Tibial nerve (tissue), 4 donors: Measurements from ENCODE around the gene TFDP2. TPM values are rescaled to one million over a fixed set of nuclear protein-coding genes. Genes with fewer than 3 reads are reported as not detected.

ENCODE experiments used
- DNase-seq, 2 donors: peaks; one replicate each; pipeline ENCODE4 v3.0.0-alpha.2; 2019; ENCODE audit warnings: low spot score in 2 of 2
- H3K27ac ChIP-seq, 4 donors: fragments of 200-600 bp; sonication (generic) in 3 of 4; one replicate each; pipeline ENCODE4 v1.5.1; 2017 to 2019; ENCODE audit warnings: mild to moderate bottlenecking in 1 of 4
- H3K27me3 ChIP-seq, 2 donors: fragments of 200-600 bp; sonication (generic) in 1 of 2; one replicate each; pipeline versions ENCODE4 v1.5.1 to v1.6.0; 2017 to 2019
- H3K36me3 ChIP-seq, 3 donors: fragments of 200-600 bp; sonication (generic); one replicate each; pipeline ENCODE4 v1.5.1; 2018 to 2019
- H3K4me1 ChIP-seq, 4 donors: fragments of 200-600 bp; sonication (generic) in 3 of 4; one replicate each; pipeline ENCODE4 v1.5.1; 2017 to 2019
- H3K4me3 ChIP-seq, 4 donors: fragments of 200-600 bp; sonication (generic) in 3 of 4; one replicate each; pipeline ENCODE4 v1.5.1; 2017 to 2019; ENCODE audit warnings: mild to moderate bottlenecking in 1 of 4, moderate library complexity in 1 of 4
- H3K9me3 ChIP-seq, 4 donors: fragments of 200-600 bp; sonication (generic) in 3 of 4; one replicate each; pipeline ENCODE4 v1.5.1; 2017 to 2019
- CTCF ChIP-seq, 5 experiments: fragments of 200-600 bp in 3 of 5; fragments of 450-650 bp in 2 of 5; sonication (generic) in 3 of 5; IDR thresholded peaks; one replicate each; pipeline ENCODE4 v1.5.1; 2016 to 2019; ENCODE audit warnings: antibody characterized with exemption in 5 of 5, mild to moderate bottlenecking in 3 of 5, moderate library complexity in 2 of 5
- EP300 ChIP-seq, 2 donors: sonication (generic); formaldehyde crosslinking; IDR thresholded peaks; one replicate each; pipeline ENCODE4 v1.6.1; 2017; ENCODE audit warnings: antibody characterized with exemption in 2 of 2, mild to moderate bottlenecking in 1 of 2
- POLR2A ChIP-seq, 2 donors: fragments of 450-650 bp; IDR thresholded peaks; one replicate each; pipeline ENCODE4 v1.6.1; 2017; ENCODE audit warnings: antibody characterized with exemption in 2 of 2, mild to moderate bottlenecking in 2 of 2, moderate library complexity in 2 of 2
- WGBS, 2 donors: methylation state at CpG; one replicate each; pipeline ENCODE4 v1.1.5; 2018; 5-methylcytosine and 5-hydroxymethylcytosine counted together
- total RNA-seq, 4 donors: library from RNA; depleted of rRNA; stranded (reverse); fragments of >200 nt; gene quantifications; one replicate each; pipeline ENCODE4 v1.1.0, GENCODE V29; 2016

Gene TFDP2
- total RNA-seq, 4 donors from 2014 or later, result 30.0 to 95.7 (median 70.6) TPM

- H3K36me3 ChIP-seq, result peaks cover 0 to 10% (median 0%) of the 10 kb centered on the region in 3 donors
- no peak overlapping the region for H3K27ac ChIP-seq
- no peaks in the 10 kb centered on the region for H3K9me3 ChIP-seq
- no peak for TF ChIP-seq EP300 (IDR thresholded peaks at IDR 0.05)
- TF ChIP-seq CTCF (IDR thresholded peaks at IDR 0.05), result no peak
- no peak for TF ChIP-seq POLR2A (IDR thresholded peaks at IDR 0.05)
- no peaks in the 10 kb centered on the region for H3K27me3 ChIP-seq
- 40 to 48% methylated on average over 1 of the region's 1 CpG for WGBS, 2 donors
- H3K4me1 ChIP-seq, result no peaks in the 10 kb centered on the region
- no peak overlapping the region for H3K4me3 ChIP-seq
- DNase-seq, result no peak
These were observed 102.3 kb downstream of the TFDP2 start for GRCh38 chr3:142047021-142047369.

- Histone ChIP-seq H3K9me3 (no peaks in the 10 kb centered on the region), H3K27me3 (no peaks in the 10 kb centered on the region), H3K27ac (no peak overlapping the region), H3K36me3 (peaks cover 0 to 8% (median 0%) of the 10 kb centered on the region in 3 donors), H3K4me3 (no peak overlapping the region), H3K4me1 (no peaks in the 10 kb centered on the region)
- TF ChIP-seq CTCF (IDR thresholded peaks at IDR 0.05), result no peak
- TF ChIP-seq POLR2A (IDR thresholded peaks at IDR 0.05), result no peak
- DNase-seq, result no peak
- 80 to 90% methylated on average over 6 of the region's 6 CpGs for whole genome bisulfite sequencing, 2 donors
These were observed 102.9 kb downstream of the TFDP2 start for GRCh38 chr3:142046320-142047020.

- DNase-seq, result no peak
- H3K27ac ChIP-seq, result no peak overlapping the region
- H3K9me3 ChIP-seq, result no peaks in the 10 kb centered on the region
- no peaks in the 10 kb centered on the region for H3K27me3 ChIP-seq
- no peak for TF ChIP-seq CTCF (IDR thresholded peaks at IDR 0.05)
- TF ChIP-seq POLR2A (IDR thresholded peaks at IDR 0.05), result no peak
- TF ChIP-seq EP300 (IDR thresholded peaks at IDR 0.05), result no peak
- H3K36me3 ChIP-seq, result peaks cover 0 to 3% (median 0%) of the 10 kb centered on the region in 3 donors
- H3K4me3 ChIP-seq, result no peak overlapping the region
- no peaks in the 10 kb centered on the region for H3K4me1 ChIP-seq
- 85 to 95% methylated on average over 2 of the region's 2 CpGs for WGBS, 2 donors
These were observed 108.3 kb downstream of the TFDP2 start for GRCh38 chr3:142040941-142041491.

GRCh38 chr3:142035308-142035922 is 113.9 kb downstream of the TFDP2 start:
- 95 to 97% methylated on average over 3 of the region's 3 CpGs for WGBS, 2 donors
- Histone ChIP-seq H3K4me1 (no peaks in the 10 kb centered on the region), H3K27ac (no peak overlapping the region), H3K4me3 (no peak overlapping the region), H3K36me3 (no peaks in the 10 kb centered on the region), H3K27me3 (no peaks in the 10 kb centered on the region), H3K9me3 (no peaks in the 10 kb centered on the region)
- DNase-seq, result no peak
- TF ChIP-seq CTCF (IDR thresholded peaks at IDR 0.05), result no peak
- TF ChIP-seq POLR2A (IDR thresholded peaks at IDR 0.05), result no peak
- TF ChIP-seq EP300 (IDR thresholded peaks at IDR 0.05), result no peak

GRCh38 chr3:142033292-142033691 is 116.1 kb downstream of the TFDP2 start:
- no peak for DNase-seq
- Histone ChIP-seq H3K36me3 (no peaks in the 10 kb centered on the region), H3K9me3 (no peaks in the 10 kb centered on the region), H3K4me1 (peaks cover 0 to 12% (median 1%) of the 10 kb centered on the region in 4 donors), H3K4me3 (no peak overlapping the region), H3K27me3 (no peaks in the 10 kb centered on the region), H3K27ac (no peak overlapping the region)
- WGBS, 2 donors, result 93 to 94% methylated on average over 4 of the region's 4 CpGs
- TF ChIP-seq POLR2A (IDR thresholded peaks at IDR 0.05), result no peak
- TF ChIP-seq CTCF (IDR thresholded peaks at IDR 0.05), result no peak
- no peak for TF ChIP-seq EP300 (IDR thresholded peaks at IDR 0.05)
